ENCODE data around the gene RPS16.

RPS16 gene

DNA sequence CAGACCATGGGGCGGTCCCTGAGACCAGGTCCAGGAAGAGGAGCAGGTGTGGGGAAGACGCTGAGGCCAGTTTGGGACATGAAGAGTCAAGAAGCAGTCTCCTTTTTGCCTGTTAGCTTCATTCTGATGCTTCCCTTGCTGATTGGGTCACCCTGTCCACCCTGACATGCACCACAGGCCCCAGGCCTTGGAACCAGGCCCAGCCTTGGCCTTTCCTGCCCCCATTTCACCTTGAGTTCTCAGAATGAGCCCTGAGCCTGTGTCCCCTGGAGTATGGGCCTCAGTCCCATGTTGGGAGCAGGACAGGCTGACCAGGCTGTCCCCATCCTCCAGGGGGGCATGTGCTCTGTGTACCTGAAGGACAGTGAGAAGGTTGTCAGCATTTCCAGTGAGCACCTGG lies 40.0 kb upstream of the RPS16 start:
- TF ChIP-seq, protein P1, sequence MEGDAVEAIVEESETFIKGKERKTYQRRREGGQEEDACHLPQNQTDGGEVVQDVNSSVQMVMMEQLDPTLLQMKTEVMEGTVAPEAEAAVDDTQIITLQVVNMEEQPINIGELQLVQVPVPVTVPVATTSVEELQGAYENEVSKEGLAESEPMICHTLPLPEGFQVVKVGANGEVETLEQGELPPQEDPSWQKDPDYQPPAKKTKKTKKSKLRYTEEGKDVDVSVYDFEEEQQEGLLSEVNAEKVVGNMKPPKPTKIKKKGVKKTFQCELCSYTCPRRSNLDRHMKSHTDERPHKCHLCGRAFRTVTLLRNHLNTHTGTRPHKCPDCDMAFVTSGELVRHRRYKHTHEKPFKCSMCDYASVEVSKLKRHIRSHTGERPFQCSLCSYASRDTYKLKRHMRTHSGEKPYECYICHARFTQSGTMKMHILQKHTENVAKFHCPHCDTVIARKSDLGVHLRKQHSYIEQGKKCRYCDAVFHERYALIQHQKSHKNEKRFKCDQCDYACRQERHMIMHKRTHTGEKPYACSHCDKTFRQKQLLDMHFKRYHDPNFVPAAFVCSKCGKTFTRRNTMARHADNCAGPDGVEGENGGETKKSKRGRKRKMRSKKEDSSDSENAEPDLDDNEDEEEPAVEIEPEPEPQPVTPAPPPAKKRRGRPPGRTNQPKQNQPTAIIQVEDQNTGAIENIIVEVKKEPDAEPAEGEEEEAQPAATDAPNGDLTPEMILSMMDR (IDR thresholded peaks at IDR 0.05; ENCODE audit: control insufficient read depth, insufficient read depth, low read depth, low read length, missing control alignments), result no peak

DNA sequence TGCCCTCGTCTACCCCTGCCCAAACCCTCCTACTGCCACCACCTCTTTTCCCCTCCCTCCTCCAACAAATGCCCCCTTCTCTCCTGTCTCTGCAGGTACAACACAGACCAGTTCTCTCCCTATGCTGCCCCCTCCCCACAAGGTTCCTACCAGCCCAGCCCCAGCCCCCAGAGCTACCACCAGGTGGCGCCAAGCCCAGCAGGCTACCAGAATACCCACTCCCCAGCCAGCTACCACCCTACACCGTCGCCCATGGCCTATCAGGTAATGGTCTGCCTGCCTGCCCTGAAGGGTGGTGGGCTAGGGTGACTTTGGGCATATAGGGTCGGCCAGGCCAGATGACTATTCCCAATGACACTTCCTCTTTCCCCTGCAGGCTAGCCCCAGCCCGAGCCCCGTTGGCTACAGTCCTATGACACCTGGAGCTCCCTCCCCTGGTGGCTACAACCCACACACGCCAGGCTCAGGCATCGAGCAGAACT lies 38.4 kb upstream of the RPS16 start:
- TF ChIP-seq, protein P1 (IDR thresholded peaks at IDR 0.05; ENCODE audit: control insufficient read depth, insufficient read depth, low read depth, low read length, missing control alignments), result peak; percentile 89
- H3K4me3 ChIP-seq (ENCODE audit: control insufficient read depth, low read depth, low read length), result no peak overlapping the region
- no peak for DNase-seq (ENCODE audit: low read depth)

More for the DNA sequence above, 40.0 kb upstream of the RPS16 start:
- DNase-seq (ENCODE audit: low read depth), result no peak
- H3K4me3 ChIP-seq (ENCODE audit: control insufficient read depth, low read depth, low read length), result no peak overlapping the region

GRCh38 chr19:39473443-39473960 lies 37.8 kb upstream of the RPS16 start:
- TF ChIP-seq, protein P1 (IDR thresholded peaks at IDR 0.05; ENCODE audit: control insufficient read depth, insufficient read depth, low read depth, low read length, missing control alignments), result no peak
- H3K4me3 ChIP-seq (ENCODE audit: control insufficient read depth, low read depth, low read length), result no peak overlapping the region
- no peak for DNase-seq (ENCODE audit: low read depth)

DNA sequence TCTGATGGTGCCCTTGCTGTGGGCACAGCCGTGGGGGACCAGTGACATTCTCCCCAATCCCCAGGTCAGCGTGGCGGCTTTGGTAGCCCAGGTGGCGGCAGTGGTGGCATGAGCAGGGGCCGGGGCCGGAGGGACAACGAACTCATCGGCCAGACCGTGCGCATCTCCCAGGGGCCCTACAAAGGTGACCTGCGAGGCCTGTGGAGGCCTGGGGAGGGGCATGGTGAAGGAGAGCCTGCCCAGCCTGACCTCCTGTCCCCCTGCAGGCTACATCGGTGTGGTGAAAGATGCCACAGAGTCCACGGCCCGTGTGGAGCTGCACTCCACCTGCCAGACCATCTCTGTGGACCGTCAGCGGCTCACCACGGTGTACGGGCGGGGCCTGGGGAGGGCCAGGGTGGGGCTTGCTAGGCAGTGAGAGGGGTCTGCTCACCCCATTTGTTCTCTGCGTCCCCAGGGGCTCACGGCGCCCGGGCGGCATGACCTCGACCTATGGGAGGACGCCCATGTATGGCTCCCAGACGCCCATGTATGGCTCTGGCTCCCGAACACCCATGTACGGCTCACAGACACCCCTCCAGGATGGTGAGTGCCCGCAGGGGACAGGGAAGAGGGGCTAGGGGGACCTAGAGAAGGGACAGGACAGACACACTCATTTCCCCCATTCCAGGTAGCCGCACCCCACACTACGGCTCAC lies 37.1 kb upstream of the RPS16 start:
- no peak overlapping the region for H3K4me3 ChIP-seq (ENCODE audit: control insufficient read depth, low read depth, low read length)
- no peak for DNase-seq (ENCODE audit: low read depth)
- TF ChIP-seq, protein P1 (IDR thresholded peaks at IDR 0.05; ENCODE audit: control insufficient read depth, insufficient read depth, low read depth, low read length, missing control alignments), result no peak

DNA sequence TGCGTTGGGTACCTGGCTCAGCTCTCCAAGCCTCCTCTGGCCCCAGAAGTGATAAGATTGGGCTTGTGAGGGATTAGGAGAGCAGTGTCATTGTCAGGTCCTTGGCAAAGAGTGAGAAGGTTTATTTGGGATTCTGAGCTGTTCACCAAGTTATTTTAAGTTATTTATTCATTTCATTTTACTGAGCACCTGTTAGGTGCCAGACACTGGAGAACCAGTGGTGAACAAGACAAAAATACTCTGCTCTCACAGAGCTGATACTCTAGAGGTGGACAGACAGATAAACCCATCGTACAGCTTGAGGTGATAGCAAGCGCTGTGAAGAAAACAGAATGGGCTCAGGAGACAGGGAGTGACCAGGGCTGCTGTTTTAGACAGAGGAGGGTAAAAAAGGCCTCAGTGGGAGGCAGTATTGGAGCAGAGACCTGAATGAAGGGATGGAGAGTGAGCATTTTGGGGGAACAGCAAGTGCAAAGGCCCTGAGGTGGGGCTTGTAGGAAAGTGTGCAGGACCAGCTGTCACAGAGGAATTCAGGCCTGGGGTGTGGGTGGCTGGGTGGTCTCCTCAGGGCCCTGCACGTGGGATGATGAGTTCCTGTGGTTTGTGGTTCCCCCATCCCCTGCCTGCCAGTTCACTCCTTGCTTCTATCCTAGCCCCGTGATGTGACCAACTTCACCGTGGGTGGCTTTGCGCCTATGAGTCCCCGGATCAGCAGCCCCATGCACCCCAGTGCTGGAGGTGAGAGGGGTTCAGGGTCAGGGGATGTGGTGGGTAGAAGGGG lies 36.2 kb upstream of the RPS16 start:
- DNase-seq (ENCODE audit: low read depth), result no peak
- no peak overlapping the region for H3K4me3 ChIP-seq (ENCODE audit: control insufficient read depth, low read depth, low read length)
- TF ChIP-seq, protein P1 (IDR thresholded peaks at IDR 0.05; ENCODE audit: control insufficient read depth, insufficient read depth, low read depth, low read length, missing control alignments), result no peak

GRCh38 chr19:39470724-39471339 lies 35.1 kb upstream of the RPS16 start:
- TF ChIP-seq, protein P1 (IDR thresholded peaks at IDR 0.05; ENCODE audit: control insufficient read depth, insufficient read depth, low read depth, low read length, missing control alignments), result no peak
- no peak overlapping the region for H3K4me3 ChIP-seq (ENCODE audit: control insufficient read depth, low read depth, low read length)
- DNase-seq (ENCODE audit: low read depth), result no peak
